ENCODE data around the gene KSR2. TPM values are rescaled to one million over a fixed set of nuclear protein-coding genes. Genes with fewer than 3 reads are reported as not detected.

Gene KSR2
- total and polyA plus RNA-seq, 10 of the 15 experiments (the other 5 are each of a cell fraction or from before 2014, with no cell fraction given) = under 0.01 to 1.5 (median 0.01) TPM; not detected in 3

- TF ChIP-seq ZBTB4 (CRISPR knock-in tag; IDR thresholded peaks at IDR 0.05) (no peak), CUX1 (IDR thresholded peaks at IDR 0.05; ENCODE audit: insufficient replicate concordance, low read depth, low read length) (no peak), RELB (IDR thresholded peaks at IDR 0.05; ENCODE audit: low read depth) (no peak), NRF1 (conservative IDR thresholded peaks at IDR 0.05; ENCODE audit: low read depth, low read length) (no peak), CEBPB (IDR thresholded peaks at IDR 0.05; ENCODE audit: borderline replicate concordance in 1 of 2, low read depth in 2 of 2, low read length in 2 of 2) (no peak), IKZF2 (IDR thresholded peaks at IDR 0.05) (no peak), CBFB (IDR thresholded peaks at IDR 0.05; ENCODE audit: low read depth) (no peak)
Observed at GRCh38 chr12:117967043-117967442, 1.7 kb downstream of the KSR2 start (continued).

Data from GM12878 (cell line).